ENCODE results near the gene PFN3.

The PFN3 gene

GRCh38 chr5:177374211-177374610 is 26.2 kb downstream of the PFN3 start:
- Histone ChIP-seq H3K4me1 (ENCODE audit: low read depth, poor library complexity, severe bottlenecking) (peaks cover 12% of the 10 kb centered on the region), H2AFZ (ENCODE audit: low read depth) (no peak overlapping the region)
- TF ChIP-seq CTCF (conservative IDR thresholded peaks at IDR 0.05; ENCODE audit: low read depth, low read length): no peak

GRCh38 chr5:177373806-177374205 is 26.7 kb downstream of the PFN3 start:
- H3K4me3 ChIP-seq (IDR thresholded peaks at IDR 0.05; ENCODE audit: insufficient read depth, low read depth, low read length): no peak overlapping the region
- H3K36me3 ChIP-seq (ENCODE audit: insufficient read depth): no peaks in the 10 kb centered on the region
- H3K4me2 ChIP-seq: no peak overlapping the region
- no peak overlapping the region for H2AFZ ChIP-seq (ENCODE audit: low read depth)
- H3K4me1 ChIP-seq (ENCODE audit: low read depth, poor library complexity, severe bottlenecking): peaks cover 16% of the 10 kb centered on the region
- H3K27ac ChIP-seq: no peak overlapping the region
- H3K27me3 ChIP-seq (ENCODE audit: insufficient read depth, low read depth): no peaks in the 10 kb centered on the region
- TF ChIP-seq CTCF (conservative IDR thresholded peaks at IDR 0.05; ENCODE audit: low read depth, low read length): no peak
- no peak overlapping the region for H3K9ac ChIP-seq
- no peaks in the 10 kb centered on the region for H4K20me1 ChIP-seq (ENCODE audit: insufficient read depth)
- H3K79me2 ChIP-seq (ENCODE audit: insufficient read depth, low read depth): no peaks in the 10 kb centered on the region

More at GRCh38 chr5:177374211-177374610, 26.2 kb downstream of the PFN3 start:
- no peak overlapping the region for H3K27ac ChIP-seq
- H4K20me1 ChIP-seq (ENCODE audit: insufficient read depth): no peaks in the 10 kb centered on the region
- H3K36me3 ChIP-seq (ENCODE audit: insufficient read depth): no peaks in the 10 kb centered on the region
- no peak overlapping the region for H3K4me3 ChIP-seq (IDR thresholded peaks at IDR 0.05; ENCODE audit: insufficient read depth, low read depth, low read length)
- H3K9ac ChIP-seq: no peak overlapping the region
- H3K79me2 ChIP-seq (ENCODE audit: insufficient read depth, low read depth): no peaks in the 10 kb centered on the region
- no peaks in the 10 kb centered on the region for H3K27me3 ChIP-seq (ENCODE audit: insufficient read depth, low read depth)
- no peak overlapping the region for H3K4me2 ChIP-seq

GRCh38 chr5:177372910-177373309 is 27.6 kb downstream of the PFN3 start:
- no peak overlapping the region for H3K27ac ChIP-seq

GRCh38 chr5:177372034-177372896 is 28.2 kb downstream of the PFN3 start:
- no peak overlapping the region for H3K27ac ChIP-seq

More at GRCh38 chr5:177372910-177373309, 27.6 kb downstream of the PFN3 start:
- no peaks in the 10 kb centered on the region for H3K27me3 ChIP-seq (ENCODE audit: insufficient read depth, low read depth)
- H3K4me2 ChIP-seq: no peak overlapping the region
- H3K79me2 ChIP-seq (ENCODE audit: insufficient read depth, low read depth): no peaks in the 10 kb centered on the region
- peaks cover 16% of the 10 kb centered on the region for H3K4me1 ChIP-seq (ENCODE audit: low read depth, poor library complexity, severe bottlenecking)
- TF ChIP-seq CTCF (conservative IDR thresholded peaks at IDR 0.05; ENCODE audit: low read depth, low read length): no peak
- no peaks in the 10 kb centered on the region for H3K36me3 ChIP-seq (ENCODE audit: insufficient read depth)
- H2AFZ ChIP-seq (ENCODE audit: low read depth): no peak overlapping the region
- H4K20me1 ChIP-seq (ENCODE audit: insufficient read depth): no peaks in the 10 kb centered on the region
- H3K4me3 ChIP-seq (IDR thresholded peaks at IDR 0.05; ENCODE audit: insufficient read depth, low read depth, low read length): no peak overlapping the region
- no peak overlapping the region for H3K9ac ChIP-seq

More at GRCh38 chr5:177372034-177372896, 28.2 kb downstream of the PFN3 start:
- no peaks in the 10 kb centered on the region for H3K36me3 ChIP-seq (ENCODE audit: insufficient read depth)
- no peak overlapping the region for H3K4me3 ChIP-seq (IDR thresholded peaks at IDR 0.05; ENCODE audit: insufficient read depth, low read depth, low read length)
- no peaks in the 10 kb centered on the region for H3K79me2 ChIP-seq (ENCODE audit: insufficient read depth, low read depth)
- no peak overlapping the region for H3K9ac ChIP-seq
- no peak overlapping the region for H2AFZ ChIP-seq (ENCODE audit: low read depth)
- peaks cover 16% of the 10 kb centered on the region for H3K4me1 ChIP-seq (ENCODE audit: low read depth, poor library complexity, severe bottlenecking)
- H3K4me2 ChIP-seq: no peak overlapping the region
- TF ChIP-seq CTCF (conservative IDR thresholded peaks at IDR 0.05; ENCODE audit: low read depth, low read length): no peak
- H3K27me3 ChIP-seq (ENCODE audit: insufficient read depth, low read depth): no peaks in the 10 kb centered on the region
- no peaks in the 10 kb centered on the region for H4K20me1 ChIP-seq (ENCODE audit: insufficient read depth)
